Measurements from ENCODE around the gene ZNF296. TPM values are rescaled to one million over a fixed set of nuclear protein-coding genes. Genes with fewer than 3 reads are reported as not detected.
A peak's percentile ranks its signal among the peaks of the same experiment; 100 is the strongest.
"Not testable (repeated sequence)": the region's sequence is repeated elsewhere in the genome, so short reads cannot be mapped to it uniquely, and the experiment has no call there.

Gene ZNF296
- total and polyA plus RNA-seq, 4 experiments from 2014 or later, result 0.98 to 3.2 (median 1.8) TPM

- Histone ChIP-seq H3K36me3 (ENCODE audit: insufficient read depth, low read length) (no peaks in the 10 kb centered on the region), H3K27ac (ENCODE audit: low read depth, low read length) (no peak overlapping the region), H3K27me3 (ENCODE audit: insufficient read depth, low read length) (no peaks in the 10 kb centered on the region), H3K4me3 (ENCODE audit: low read length in 2 of 2) (no peak overlapping the region), H3K9me3 (ENCODE audit: control insufficient read depth in 1 of 2, low read length in 2 of 2) (no peaks in the 10 kb centered on the region), H3K4me1 (ENCODE audit: insufficient read depth, low read length) (peaks cover 32% of the 10 kb centered on the region)
- Mint-ChIP-seq H3K4me3 (no peak overlapping the region), H3K27ac (peak overlapping the region in 1 of 7 donors; percentile 43), H3K4me1 (peaks cover 18 to 52% (median 30%) of the 10 kb centered on the region in 4 donors), H3K36me3 (no peaks in the 10 kb centered on the region), H3K9me3 (peaks cover 0 to 1% (median 0%) of the 10 kb centered on the region in 8 donors), H3K27me3 (no peaks in the 10 kb centered on the region)
- intact Hi-C loops (cut with micrococcal nuclease), result no loop called here
- ChIA-PET POLR2A (ENCODE audit: partially characterized antibody) (no interaction called here), CTCF (ENCODE audit: partially characterized antibody) (interaction anchor here (1.6 kb wide), 1 partner anchor 12 kb away, joined by 6 read pairs; no protein-coding TSS in a partner anchor)
- peak in 1 of 5 donors; percentile 1 for DNase-seq
These were observed 37.8 kb upstream of the ZNF296 start for GRCh38 chr19:45114116-45114515.

GRCh38 chr19:45113628-45114027 is 37.4 kb upstream of the ZNF296 start:
- intact Hi-C loops (cut with micrococcal nuclease), result no loop called here
- CTCF ChIA-PET (ENCODE audit: partially characterized antibody), result interaction anchor here (1.3 to 1.6 kb wide), 2 partner anchors 13 to 54 kb away, joined by 4 to 6 read pairs; no protein-coding TSS in a partner anchor

GRCh38 chr19:45112111-45112827 is 36.0 kb upstream of the ZNF296 start:
- Mint-ChIP-seq H3K36me3 (no peaks in the 10 kb centered on the region), H3K4me1 (peaks cover 16 to 48% (median 24%) of the 10 kb centered on the region in 4 donors), H3K27ac (peak overlapping the region in 1 of 7 donors; percentile 10), H3K9me3 (peaks cover 0 to 1% (median 0%) of the 10 kb centered on the region in 8 donors), H3K27me3 (no peaks in the 10 kb centered on the region), H3K4me3 (no peak overlapping the region)
- DNase-seq, result peak in 1 of 5 donors; percentile 15
- Histone ChIP-seq H3K27ac (ENCODE audit: low read depth, low read length) (no peak overlapping the region), H3K4me3 (ENCODE audit: low read length in 2 of 2) (no peak overlapping the region), H3K36me3 (ENCODE audit: insufficient read depth, low read length) (no peaks in the 10 kb centered on the region), H3K27me3 (ENCODE audit: insufficient read depth, low read length) (no peaks in the 10 kb centered on the region), H3K4me1 (ENCODE audit: insufficient read depth, low read length) (peaks cover 16% of the 10 kb centered on the region), H3K9me3 (ENCODE audit: control insufficient read depth in 1 of 2, low read length in 2 of 2) (no peaks in the 10 kb centered on the region)
- POLR2A ChIA-PET (ENCODE audit: partially characterized antibody), result interaction anchor here (1.0 kb wide), 1 partner anchor 9 kb away, joined by 5 read pairs; no protein-coding TSS in a partner anchor
- CTCF ChIA-PET (ENCODE audit: partially characterized antibody), result interaction anchor here (1.3 to 1.6 kb wide), 2 partner anchors 14 to 53 kb away, joined by 4 to 6 read pairs; no protein-coding TSS in a partner anchor
- intact Hi-C loops (cut with micrococcal nuclease), result no loop called here

More at GRCh38 chr19:45113628-45114027, 37.4 kb upstream of the ZNF296 start:
- H3K27me3 Mint-ChIP-seq, result no peaks in the 10 kb centered on the region
- H3K4me3 ChIP-seq (ENCODE audit: low read length in 2 of 2), result no peak overlapping the region
- no peaks in the 10 kb centered on the region for H3K36me3 Mint-ChIP-seq
- H3K27ac ChIP-seq (ENCODE audit: low read depth, low read length), result no peak overlapping the region
- POLR2A ChIA-PET (ENCODE audit: partially characterized antibody), result interaction anchor here (1.0 kb wide), 1 partner anchor 10 kb away, joined by 5 read pairs; no protein-coding TSS in a partner anchor
- no peaks in the 10 kb centered on the region for H3K36me3 ChIP-seq (ENCODE audit: insufficient read depth, low read length)
- DNase-seq, result peak in 1 of 5 donors; percentile 1
- no peaks in the 10 kb centered on the region for H3K27me3 ChIP-seq (ENCODE audit: insufficient read depth, low read length)
- peaks cover 30% of the 10 kb centered on the region for H3K4me1 ChIP-seq (ENCODE audit: insufficient read depth, low read length)
- no peak overlapping the region for H3K4me3 Mint-ChIP-seq
- peaks cover 0 to 1% (median 0%) of the 10 kb centered on the region in 8 donors for H3K9me3 Mint-ChIP-seq
- H3K9me3 ChIP-seq (ENCODE audit: control insufficient read depth in 1 of 2, low read length in 2 of 2), result no peaks in the 10 kb centered on the region
- H3K27ac Mint-ChIP-seq, result no peak overlapping the region
- H3K4me1 Mint-ChIP-seq, result peaks cover 19 to 53% (median 31%) of the 10 kb centered on the region in 4 donors

- no peaks in the 10 kb centered on the region for H3K27me3 ChIP-seq (ENCODE audit: insufficient read depth, low read length)
- Mint-ChIP-seq H3K9me3 (no peaks in the 10 kb centered on the region), H3K27ac (no peak overlapping the region), H3K27me3 (no peaks in the 10 kb centered on the region), H3K4me1 (peaks cover 11 to 37% (median 12%) of the 10 kb centered on the region in 4 donors), H3K4me3 (no peak overlapping the region), H3K36me3 (no peaks in the 10 kb centered on the region)
- DNase-seq, result no peak
- intact Hi-C loops (cut with micrococcal nuclease), result no loop called here
- H3K4me1 ChIP-seq (ENCODE audit: insufficient read depth, low read length), result peaks cover 2% of the 10 kb centered on the region
- ChIA-PET CTCF (ENCODE audit: partially characterized antibody) (no interaction called here), POLR2A (ENCODE audit: partially characterized antibody) (no interaction called here)
- H3K27ac ChIP-seq (ENCODE audit: low read depth, low read length), result no peak overlapping the region
- H3K9me3 ChIP-seq (ENCODE audit: control insufficient read depth in 1 of 2, low read length in 2 of 2), result no peaks in the 10 kb centered on the region
- H3K4me3 ChIP-seq (ENCODE audit: low read length in 2 of 2), result no peak overlapping the region
- H3K36me3 ChIP-seq (ENCODE audit: insufficient read depth, low read length), result no peaks in the 10 kb centered on the region
These were observed 34.6 kb upstream of the ZNF296 start for GRCh38 chr19:45110851-45111266.

GRCh38 chr19:45107621-45108150 is 31.4 kb upstream of the ZNF296 start:
- H3K9me3 Mint-ChIP-seq, result no peaks in the 10 kb centered on the region
- Histone ChIP-seq H3K4me3 (ENCODE audit: low read length in 2 of 2) (no peak overlapping the region), H3K27me3 (ENCODE audit: insufficient read depth, low read length) (no peaks in the 10 kb centered on the region), H3K4me1 (ENCODE audit: insufficient read depth, low read length) (peaks cover 28% of the 10 kb centered on the region), H3K27ac (ENCODE audit: low read depth, low read length) (no peak overlapping the region), H3K36me3 (ENCODE audit: insufficient read depth, low read length) (no peaks in the 10 kb centered on the region), H3K9me3 (ENCODE audit: control insufficient read depth in 1 of 2, low read length in 2 of 2) (no peaks in the 10 kb centered on the region)
- H3K27ac Mint-ChIP-seq, result no peak overlapping the region
- peaks cover 26 to 55% (median 30%) of the 10 kb centered on the region in 4 donors for H3K4me1 Mint-ChIP-seq
- POLR2A ChIA-PET (ENCODE audit: partially characterized antibody), result no interaction called here
- no peaks in the 10 kb centered on the region for H3K27me3 Mint-ChIP-seq
- no peak overlapping the region for H3K4me3 Mint-ChIP-seq
- CTCF ChIA-PET (ENCODE audit: partially characterized antibody), result interaction anchor here (0.6 to 2.4 kb wide), 2 partner anchors 18 to 1972 kb away, joined by 3 to 8 read pairs; no protein-coding TSS in a partner anchor
- peak in 1 of 5 donors; percentile 3 for DNase-seq
- no peaks in the 10 kb centered on the region for H3K36me3 Mint-ChIP-seq
- intact Hi-C loops (cut with micrococcal nuclease), result no loop called here

GRCh38 chr19:45106363-45106762 is 30.1 kb upstream of the ZNF296 start:
- H3K4me3 Mint-ChIP-seq; H3K9me3 Mint-ChIP-seq; H3K36me3 ChIP-seq (ENCODE audit: insufficient read depth, low read length); H3K4me3 ChIP-seq (ENCODE audit: low read length in 2 of 2); H3K27ac ChIP-seq (ENCODE audit: low read depth, low read length); H3K9me3 ChIP-seq (ENCODE audit: control insufficient read depth in 1 of 2, low read length in 2 of 2); POLR2A ChIA-PET (ENCODE audit: partially characterized antibody); H3K27me3 ChIP-seq (ENCODE audit: insufficient read depth, low read length); DNase-seq; H3K27ac Mint-ChIP-seq; H3K36me3 Mint-ChIP-seq; intact Hi-C loops (cut with micrococcal nuclease); H3K27me3 Mint-ChIP-seq: not testable (repeated sequence)
- H3K4me1 ChIP-seq (ENCODE audit: insufficient read depth, low read length), result peaks cover 34% of the 10 kb centered on the region
- peaks cover 27 to 60% (median 35%) of the 10 kb centered on the region in 4 donors for H3K4me1 Mint-ChIP-seq
- CTCF ChIA-PET (ENCODE audit: partially characterized antibody), result interaction anchor here (1.0 to 2.4 kb wide), 2 partner anchors 19 to 52 kb away, joined by 3 to 8 read pairs; no protein-coding TSS in a partner anchor
